ENCODE data around the gene EPOP.

EPOP gene

GRCh38 chr17:38705803-38706504, 31.2 kb upstream of the EPOP start:
- DNase-seq (ENCODE audit: low read depth), result no peak

- no peak for DNase-seq (ENCODE audit: low read depth)
These were observed 30.7 kb upstream of the EPOP start for GRCh38 chr17:38705523-38705802.

GRCh38 chr17:38704606-38705522, 30.1 kb upstream of the EPOP start, which contains the start of gene MLLT6:
MLLT6 (plus strand) TSS chr17:38705273; CDS start chr17:38705633, 360 bp downstream.
- DNase-seq (ENCODE audit: low read depth), result no peak

GRCh38 chr17:38703742-38704605, 29.2 kb upstream of the EPOP start:
- DNase-seq (ENCODE audit: low read depth), result no peak

- DNase-seq (ENCODE audit: low read depth), result no peak
These were observed 28.4 kb upstream of the EPOP start for GRCh38 chr17:38702916-38703741.

- DNase-seq (ENCODE audit: low read depth), result peak; percentile 11
These were observed 27.6 kb upstream of the EPOP start for GRCh38 chr17:38702166-38702915.

- peak; percentile 10 for DNase-seq (ENCODE audit: low read depth)
These were observed 26.9 kb upstream of the EPOP start for GRCh38 chr17:38701504-38702165.

- DNase-seq (ENCODE audit: low read depth), result no peak
These were observed 24.0 kb upstream of the EPOP start for GRCh38 chr17:38698760-38699159.

- DNase-seq (ENCODE audit: low read depth), result no peak
These were observed 22.5 kb upstream of the EPOP start for GRCh38 chr17:38697061-38697820.

- no peak for DNase-seq (ENCODE audit: low read depth)
These were observed 19.1 kb upstream of the EPOP start for GRCh38 chr17:38693700-38694329.

- no peak for DNase-seq (ENCODE audit: low read depth)
These were observed 16.4 kb upstream of the EPOP start for GRCh38 chr17:38691154-38691553.

- no peak for DNase-seq (ENCODE audit: low read depth)
These were observed 15.6 kb upstream of the EPOP start for GRCh38 chr17:38690386-38690785.

GRCh38 chr17:38687286-38687685, 12.5 kb upstream of the EPOP start:
- DNase-seq (ENCODE audit: low read depth), result peak; percentile 28

- no peak for DNase-seq (ENCODE audit: low read depth)
These were observed 10.7 kb upstream of the EPOP start for GRCh38 chr17:38685491-38685890.

- DNase-seq (ENCODE audit: low read depth), result no peak
These were observed 6.3 kb upstream of the EPOP start for GRCh38 chr17:38681096-38681495.

GRCh38 chr17:38677819-38678218, 3.1 kb upstream of the EPOP start:
- no peak for DNase-seq (ENCODE audit: low read depth)

GRCh38 chr17:38676706-38677504, 2.1 kb upstream of the EPOP start:
- DNase-seq (ENCODE audit: low read depth), result peak; percentile 49
